Cortex of kidney (tissue), 1 donor: ENCODE measurements around the gene FAM131C.
"Not testable (repeated sequence)": the region's sequence is repeated elsewhere in the genome, so short reads cannot be mapped to it uniquely, and the experiment has no call there.

ENCODE experiments used
- DNase-seq: peaks from one replicate; lab custom pipeline; 2025; lab: John Stamatoyannopoulos, UW

The FAM131C gene

GRCh38 chr1:16033103-16033632 is 40.3 kb downstream of the FAM131C start:
- DNase-seq, result not testable (repeated sequence)

GRCh38 chr1:16032388-16033102 is 40.9 kb downstream of the FAM131C start:
- no peak for DNase-seq

- no peak for DNase-seq
These were observed 41.9 kb downstream of the FAM131C start for GRCh38 chr1:16031551-16031950.

GRCh38 chr1:16029288-16029687 is 44.2 kb downstream of the FAM131C start:
- DNase-seq, result no peak

- not testable (repeated sequence) for DNase-seq
These were observed 44.5 kb downstream of the FAM131C start for GRCh38 chr1:16029003-16029268.

GRCh38 chr1:16028237-16029002 is 45.0 kb downstream of the FAM131C start:
- DNase-seq, result no peak

- no peak for DNase-seq
These were observed 46.5 kb downstream of the FAM131C start for GRCh38 chr1:16026723-16027484.

- not testable (repeated sequence) for DNase-seq
These were observed 47.1 kb downstream of the FAM131C start for GRCh38 chr1:16026302-16026701.

GRCh38 chr1:16023050-16023653 is 50.3 kb downstream of the FAM131C start:
- DNase-seq, result no peak

GRCh38 chr1:16022393-16022792 is 51.1 kb downstream of the FAM131C start:
- DNase-seq, result no peak

GRCh38 chr1:16021681-16022080 is 51.8 kb downstream of the FAM131C start, which contains the start of gene CLCNKA:
CLCNKA (plus strand) TSS chr1:16022036; CDS start chr1:16022620, 584 bp downstream.
- no peak for DNase-seq

- DNase-seq, result not testable (repeated sequence)
These were observed 52.6 kb downstream of the FAM131C start for GRCh38 chr1:16020878-16021277.

- no peak for DNase-seq
These were observed 53.1 kb downstream of the FAM131C start for GRCh38 chr1:16020325-16020724.

- DNase-seq, result no peak
These were observed 53.7 kb downstream of the FAM131C start for GRCh38 chr1:16019644-16020277.

GRCh38 chr1:16018749-16019643 is 54.5 kb downstream of the FAM131C start:
- no peak for DNase-seq

- no peak for DNase-seq
These were observed 55.1 kb downstream of the FAM131C start for GRCh38 chr1:16018308-16018707.

GRCh38 chr1:16017461-16018303 is 55.8 kb downstream of the FAM131C start, which contains the start of gene HSPB7:
HSPB7 (minus strand) TSS chr1:16018043; CDS start chr1:16017963, 80 bp downstream.
- DNase-seq, result no peak

GRCh38 chr1:16017076-16017460 is 56.4 kb downstream of the FAM131C start:
- no peak for DNase-seq
